HG02840 (cell line): Measurements from ENCODE around the gene VIPR1.
"Not testable (repeated sequence)": the region's sequence is repeated elsewhere in the genome, so short reads cannot be mapped to it uniquely, and the experiment has no call there.

Experiments used
- ATAC-seq: cut with Tn5 transposase; IDR thresholded peaks from one replicate; pipeline ENCODE4 v1.9.1; 2021; ENCODE audit warnings: mild to moderate bottlenecking, moderate library complexity, moderate number of reproducible peaks; ENCODE audit not compliant: unreplicated experiment, low FRiP score

VIPR1 gene

DNA sequence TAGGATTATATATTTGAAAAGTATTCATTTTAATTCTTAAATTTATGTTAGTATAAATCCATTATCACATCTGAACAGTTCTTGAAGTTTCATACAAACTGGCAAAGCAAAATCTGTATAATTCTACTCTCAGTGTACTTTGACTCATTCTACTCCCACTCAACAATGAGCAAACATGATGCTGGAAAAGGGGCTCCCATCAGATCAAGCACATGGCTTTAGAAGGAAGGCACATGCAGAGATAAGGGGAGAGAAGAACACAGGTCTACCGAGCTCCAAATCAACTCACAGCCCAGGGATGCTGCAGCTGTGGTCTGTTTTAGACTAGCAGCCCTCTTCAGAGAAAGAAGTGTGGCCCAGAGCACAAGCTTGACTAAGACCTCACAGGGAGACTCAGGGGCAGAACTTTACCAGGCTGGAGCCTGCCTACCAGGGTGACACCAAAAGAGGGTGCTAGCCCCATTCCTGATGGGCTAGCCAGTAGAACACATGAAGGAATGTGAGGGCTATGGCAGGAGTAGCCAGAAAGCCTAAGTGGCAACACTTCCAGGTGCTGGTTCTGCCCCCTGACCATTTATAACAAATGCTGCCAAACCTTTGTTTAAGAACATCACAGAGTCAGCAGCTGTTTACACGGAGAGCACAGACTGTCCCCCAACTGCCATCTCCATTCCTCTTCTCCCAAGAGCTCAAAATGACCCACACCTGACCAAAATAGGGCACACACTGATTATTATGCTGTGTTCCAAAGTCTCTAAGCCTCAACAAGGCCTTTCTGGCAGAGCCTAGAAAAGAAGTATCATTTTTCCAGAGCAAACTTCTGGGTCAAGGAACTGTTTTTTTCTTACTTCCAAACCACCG is 59.8 kb downstream of the VIPR1 start:
- ATAC-seq: no peak

DNA sequence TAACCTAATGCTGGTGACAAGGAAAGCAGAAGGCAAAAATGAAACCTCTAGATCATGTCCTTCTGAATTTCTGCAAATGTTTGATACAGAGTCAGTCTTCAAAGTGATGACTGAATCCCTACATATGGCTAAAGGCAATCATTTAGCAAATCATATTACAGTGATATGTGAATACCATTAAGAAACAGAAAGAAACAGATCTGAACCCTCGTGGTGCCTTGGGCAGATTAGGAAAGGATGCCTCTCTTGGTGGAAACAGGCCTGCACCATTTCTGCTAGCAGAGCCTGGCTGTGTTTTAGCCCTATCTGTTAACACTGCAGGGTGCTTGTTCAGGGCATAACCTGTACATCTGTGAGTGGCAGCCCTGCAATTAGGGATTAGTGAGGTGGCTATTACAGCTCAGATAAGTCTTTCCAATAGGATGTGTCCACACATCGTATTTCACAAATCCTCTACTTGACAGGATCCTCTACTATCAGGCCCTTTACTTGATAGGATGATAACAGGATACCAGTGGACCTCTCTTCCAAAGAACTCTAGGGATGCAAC is 67.2 kb downstream of the VIPR1 start:
- ATAC-seq: no peak

DNA sequence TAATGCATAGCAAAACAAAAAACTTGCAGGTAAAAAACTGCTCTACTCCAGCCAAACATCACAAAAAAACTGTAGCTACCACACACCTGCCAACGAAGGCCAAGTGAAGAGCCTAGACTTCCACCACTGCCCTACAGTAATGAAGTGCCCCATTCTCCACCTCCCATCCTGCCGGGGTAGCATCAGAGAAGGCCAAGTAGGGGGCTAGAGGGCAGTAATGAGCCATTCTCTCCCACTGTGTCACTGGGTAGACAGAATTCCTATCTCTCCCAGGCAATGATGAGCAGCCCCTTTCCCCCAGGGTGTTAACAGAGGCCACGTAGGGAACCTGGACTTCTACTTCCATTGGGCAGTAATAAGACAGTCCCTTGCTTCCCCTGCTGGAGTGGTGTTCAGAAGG is 69.8 kb downstream of the VIPR1 start:
- no peak for ATAC-seq

DNA sequence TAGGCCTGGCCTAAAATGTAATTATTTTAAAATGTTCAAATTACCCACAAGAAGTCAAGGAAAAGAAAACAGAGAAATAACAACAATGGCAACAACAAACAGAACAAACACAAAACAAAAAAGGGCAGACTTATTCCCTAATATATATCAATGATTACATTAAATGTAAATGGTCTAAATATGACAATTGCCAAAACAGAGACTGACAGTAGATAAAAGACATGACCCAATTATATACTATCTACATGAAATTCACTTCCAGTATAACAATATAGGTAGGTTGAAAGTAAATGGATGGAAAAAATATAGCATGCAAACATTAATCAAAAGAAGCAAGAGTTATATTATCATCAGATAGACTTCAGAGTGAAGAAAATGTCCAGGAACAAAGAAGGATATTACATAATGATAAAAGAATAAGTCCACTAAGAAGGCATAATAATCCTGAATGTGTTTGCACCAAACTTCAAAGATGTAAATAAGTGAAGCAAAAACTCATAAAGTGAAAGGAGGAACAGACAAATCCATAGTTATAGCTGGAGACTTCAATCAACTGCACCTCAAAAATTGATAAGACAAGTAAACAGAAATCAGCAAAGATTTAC is 72.8 kb downstream of the VIPR1 start:
- no peak for ATAC-seq

DNA sequence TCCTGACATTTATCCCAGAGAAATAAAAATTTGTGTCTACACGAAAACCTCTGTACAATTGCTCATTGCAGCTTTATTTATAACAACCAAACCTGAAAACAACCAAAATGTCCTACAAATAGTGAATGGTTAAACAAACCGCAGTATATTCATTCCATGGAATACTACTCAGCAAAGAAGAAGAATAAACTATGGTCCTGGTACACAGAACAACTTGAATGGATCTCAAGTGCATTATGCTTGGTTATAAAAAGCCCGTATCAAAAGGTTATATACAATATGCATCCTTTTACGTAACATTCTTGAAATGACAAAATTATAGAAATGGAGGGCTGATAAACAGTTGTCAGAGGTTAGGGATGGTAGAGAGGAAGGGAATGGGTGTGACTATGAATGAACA is 75.6 kb downstream of the VIPR1 start:
- no peak for ATAC-seq

GRCh38 chr3:42579346-42579745 is 76.9 kb downstream of the VIPR1 start:
- not testable (repeated sequence) for ATAC-seq

DNA sequence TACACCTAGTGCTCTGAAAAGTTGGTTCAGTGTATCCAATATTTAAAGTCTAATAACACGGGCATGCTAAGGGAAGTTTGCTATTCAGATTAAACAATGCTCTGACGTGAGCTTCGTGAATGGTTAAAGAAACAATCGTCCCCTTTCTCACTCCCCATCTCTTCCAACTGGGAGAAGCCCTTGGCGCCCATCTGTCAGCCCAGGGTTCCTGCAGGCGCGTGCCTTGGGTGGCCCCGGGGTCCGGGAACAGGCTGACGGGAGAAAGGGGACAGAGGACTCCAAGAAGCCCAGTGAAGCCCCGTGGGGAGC is 78.9 kb downstream of the VIPR1 start:
- ATAC-seq: peak; percentile 5

DNA sequence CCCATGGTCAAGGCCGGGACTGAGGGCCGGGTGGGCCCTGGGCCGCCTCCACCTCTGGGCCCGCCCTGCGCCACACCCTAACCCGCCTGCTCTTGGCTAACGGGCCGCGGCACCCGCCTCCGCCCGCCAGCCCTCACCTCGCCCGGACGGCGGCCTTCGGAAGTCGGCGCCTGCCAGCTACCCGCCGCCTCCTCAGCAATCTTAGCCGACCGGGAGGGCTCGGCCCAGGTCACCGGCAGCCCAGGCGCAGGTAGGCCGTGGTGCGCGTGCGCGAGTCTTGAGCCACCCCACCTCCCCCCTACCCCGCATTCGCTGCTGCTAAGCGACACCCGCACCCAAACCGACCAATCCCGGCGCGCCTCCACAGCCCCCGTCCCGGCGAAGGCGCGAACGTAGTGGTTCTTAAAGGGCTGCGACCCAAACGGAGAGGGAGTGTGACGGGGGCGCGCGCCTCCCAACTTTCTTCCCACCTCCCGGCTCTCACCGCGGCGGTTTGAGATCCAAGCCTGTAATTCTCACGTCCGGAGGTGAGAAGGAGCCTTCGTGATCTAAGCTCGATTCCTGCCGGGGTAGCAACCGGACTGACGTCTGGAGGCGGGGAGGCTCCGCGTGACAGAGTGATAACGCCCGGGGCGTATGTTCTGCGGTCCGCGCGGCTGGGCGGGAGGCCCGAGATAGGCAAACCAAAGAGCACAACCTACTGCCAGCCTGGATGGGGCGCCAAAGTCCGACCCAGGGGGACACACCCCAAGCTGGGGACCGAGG is 79.4 kb downstream of the VIPR1 start, which contains the start of gene SEC22C:
SEC22C (minus strand) TSS at position 259 of the 765 bp plus-strand sequence. CDS start 12,921 bp downstream, outside the sequence.
- ATAC-seq: peak; percentile 93

GRCh38 chr3:42582474-42583070 is 80.1 kb downstream of the VIPR1 start:
- ATAC-seq: no peak
